ENCODE data around the gene SAC3D1. TPM values are rescaled to one million over a fixed set of nuclear protein-coding genes. Genes with fewer than 3 reads are reported as not detected.

Gene SAC3D1
- total RNA-seq, 1 donor from 2014 or later: 14.3 TPM

DNA sequence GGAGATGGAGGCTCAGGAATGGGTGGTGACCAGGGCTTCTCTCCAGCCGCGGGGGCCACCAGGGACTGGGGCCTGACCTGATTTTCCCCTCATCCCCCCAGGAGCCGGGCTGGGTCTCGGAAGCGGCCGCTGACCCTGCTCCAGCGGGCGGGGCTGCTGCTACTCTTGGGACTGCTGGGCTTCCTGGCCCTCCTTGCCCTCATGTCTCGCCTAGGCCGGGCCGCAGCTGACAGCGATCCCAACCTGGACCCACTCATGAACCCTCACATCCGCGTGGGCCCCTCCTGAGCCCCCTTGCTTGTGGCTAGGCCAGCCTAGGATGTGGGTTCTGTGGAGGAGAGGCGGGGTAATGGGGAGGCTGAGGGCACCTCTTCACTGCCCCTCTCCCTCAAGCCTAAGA lies 46.8 kb downstream of the SAC3D1 start:
- TF ChIP-seq, protein P1, sequence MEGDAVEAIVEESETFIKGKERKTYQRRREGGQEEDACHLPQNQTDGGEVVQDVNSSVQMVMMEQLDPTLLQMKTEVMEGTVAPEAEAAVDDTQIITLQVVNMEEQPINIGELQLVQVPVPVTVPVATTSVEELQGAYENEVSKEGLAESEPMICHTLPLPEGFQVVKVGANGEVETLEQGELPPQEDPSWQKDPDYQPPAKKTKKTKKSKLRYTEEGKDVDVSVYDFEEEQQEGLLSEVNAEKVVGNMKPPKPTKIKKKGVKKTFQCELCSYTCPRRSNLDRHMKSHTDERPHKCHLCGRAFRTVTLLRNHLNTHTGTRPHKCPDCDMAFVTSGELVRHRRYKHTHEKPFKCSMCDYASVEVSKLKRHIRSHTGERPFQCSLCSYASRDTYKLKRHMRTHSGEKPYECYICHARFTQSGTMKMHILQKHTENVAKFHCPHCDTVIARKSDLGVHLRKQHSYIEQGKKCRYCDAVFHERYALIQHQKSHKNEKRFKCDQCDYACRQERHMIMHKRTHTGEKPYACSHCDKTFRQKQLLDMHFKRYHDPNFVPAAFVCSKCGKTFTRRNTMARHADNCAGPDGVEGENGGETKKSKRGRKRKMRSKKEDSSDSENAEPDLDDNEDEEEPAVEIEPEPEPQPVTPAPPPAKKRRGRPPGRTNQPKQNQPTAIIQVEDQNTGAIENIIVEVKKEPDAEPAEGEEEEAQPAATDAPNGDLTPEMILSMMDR (IDR thresholded peaks at IDR 0.05): no peak
- Mint-ChIP-seq H3K4me1 (ENCODE audit: low read depth) (peaks cover 28% of the 10 kb centered on the region), H3K27me3 (ENCODE audit: low read depth) (no peaks in the 10 kb centered on the region), H3K4me3 (ENCODE audit: unreplicated experiment) (no peak overlapping the region), H3K36me3 (ENCODE audit: low read depth) (peaks cover 23% of the 10 kb centered on the region), H3K9me3 (ENCODE audit: low read depth) (no peaks in the 10 kb centered on the region), H3K27ac (ENCODE audit: unreplicated experiment) (no peak overlapping the region)
- DNase-seq (ENCODE audit: low spot score): no peak

DNA sequence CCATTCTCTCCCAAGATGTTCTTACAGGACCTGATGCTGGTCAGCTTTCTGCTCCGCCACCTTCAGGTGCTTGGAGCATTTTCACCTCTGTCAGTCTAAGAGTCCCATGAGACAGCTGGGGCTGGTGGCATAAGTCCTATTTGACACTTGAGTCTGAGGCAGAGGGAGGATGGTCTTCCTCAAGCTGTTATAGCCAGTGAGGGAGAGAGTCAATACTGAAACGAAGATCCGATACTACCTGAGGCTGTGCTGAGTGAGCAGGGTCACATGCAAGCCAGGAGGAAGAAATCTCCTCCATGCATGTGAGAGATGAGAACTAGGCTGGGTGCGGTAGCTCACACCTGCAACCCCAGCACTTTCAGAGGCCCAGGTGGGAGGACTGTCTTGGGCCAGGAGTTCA lies 48.6 kb downstream of the SAC3D1 start:
- DNase-seq (ENCODE audit: low spot score): no peak
- H3K27ac Mint-ChIP-seq (ENCODE audit: unreplicated experiment): no peak overlapping the region
- H3K36me3 Mint-ChIP-seq (ENCODE audit: low read depth): peaks cover 23% of the 10 kb centered on the region
- H3K4me1 Mint-ChIP-seq (ENCODE audit: low read depth): peaks cover 13% of the 10 kb centered on the region
- TF ChIP-seq, protein P1 (IDR thresholded peaks at IDR 0.05): no peak
- H3K9me3 Mint-ChIP-seq (ENCODE audit: low read depth): no peaks in the 10 kb centered on the region
- no peaks in the 10 kb centered on the region for H3K27me3 Mint-ChIP-seq (ENCODE audit: low read depth)
- no peak overlapping the region for H3K4me3 Mint-ChIP-seq (ENCODE audit: unreplicated experiment)

DNA sequence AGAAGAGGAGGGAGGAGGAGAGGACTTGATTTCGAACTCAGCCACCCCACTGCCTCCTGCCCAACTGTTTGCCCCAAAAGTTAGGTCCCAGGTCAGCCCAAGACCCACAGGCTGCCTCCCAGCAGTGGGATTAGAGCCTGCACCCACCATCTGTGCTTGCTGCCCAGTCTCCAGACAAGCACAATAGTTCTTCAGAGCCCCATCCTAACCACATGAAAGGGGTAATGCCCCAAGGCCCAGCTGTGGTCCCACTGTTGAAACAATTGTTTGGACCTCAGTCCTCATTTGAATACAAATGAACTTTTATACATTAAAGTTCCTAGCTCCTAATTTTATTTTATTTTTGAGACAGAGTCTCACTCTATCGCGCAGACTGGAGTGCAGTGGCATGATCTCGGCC lies 49.6 kb downstream of the SAC3D1 start:
- TF ChIP-seq, protein P1 (IDR thresholded peaks at IDR 0.05): no peak
- Mint-ChIP-seq H3K4me1 (ENCODE audit: low read depth) (peaks cover 4% of the 10 kb centered on the region), H3K9me3 (ENCODE audit: low read depth) (no peaks in the 10 kb centered on the region), H3K36me3 (ENCODE audit: low read depth) (peaks cover 22% of the 10 kb centered on the region), H3K4me3 (ENCODE audit: unreplicated experiment) (no peak overlapping the region), H3K27me3 (ENCODE audit: low read depth) (no peaks in the 10 kb centered on the region), H3K27ac (ENCODE audit: unreplicated experiment) (no peak overlapping the region)
- DNase-seq (ENCODE audit: low spot score): no peak

Small RNA genes lying within 50 kb of the gene (microRNA-seq; reads per million reads assigned to microRNA genes)
- not detected for gene MIR6879 (ENCODE audit: borderline number of aligned reads)

Other genes starting within 250 kb of the SAC3D1 start
- 11.3 to 17.8 TPM (median 13.4 TPM) in 3 replicates for gene MAP4K2, start 238.0 kb upstream of the SAC3D1 start, total RNA-seq
- gene MEN1, start 230.7 kb upstream of the SAC3D1 start, total RNA-seq: 19.5 to 26.4 TPM (median 20.4 TPM) in 3 replicates
- gene CDC42BPG, start 196.6 kb upstream of the SAC3D1 start, total RNA-seq: 0.17 to 0.46 TPM (median 0.35 TPM) in 3 replicates
- 78.9 to 129 TPM (median 111 TPM) in 3 replicates for gene EHD1, start 162.6 kb upstream of the SAC3D1 start, total RNA-seq
- 15.2 to 21.9 TPM (median 16.3 TPM) in 3 replicates for gene ATG2A, start 124.0 kb upstream of the SAC3D1 start, total RNA-seq
- gene PPP2R5B, start 116.5 kb upstream of the SAC3D1 start, total RNA-seq: 21.7 to 33.2 TPM (median 29.3 TPM) in 3 replicates
- gene GPHA2, start 105.3 kb upstream of the SAC3D1 start, total RNA-seq: not detected in 3 replicates
- not detected in 3 replicates for gene MAJIN, start 69.1 kb upstream of the SAC3D1 start, total RNA-seq
- not detected in 3 replicates for gene BATF2, start 44.2 kb upstream of the SAC3D1 start, total RNA-seq
- 80.1 to 85.5 TPM (median 83.7 TPM) in 3 replicates for gene ARL2, start 27.1 kb upstream of the SAC3D1 start, total RNA-seq
- gene SNX15, start 13.8 kb upstream of the SAC3D1 start, total RNA-seq: 21.0 to 26.1 TPM (median 24.9 TPM) in 3 replicates
- gene NAALADL1, start 17.3 kb downstream of the SAC3D1 start, total RNA-seq: not detected in 3 replicates
- 5.5 to 11.4 TPM (median 6.3 TPM) in 3 replicates for gene CDCA5, start 42.8 kb downstream of the SAC3D1 start, total RNA-seq
- gene ZFPL1, start 43.0 kb downstream of the SAC3D1 start, total RNA-seq: 48.9 to 53.3 TPM (median 50.0 TPM) in 3 replicates
- 72.8 to 94.0 TPM (median 73.4 TPM) in 3 replicates for gene VPS51, start 55.0 kb downstream of the SAC3D1 start, total RNA-seq
- gene TM7SF2, start 70.7 kb downstream of the SAC3D1 start, total RNA-seq: 10.3 to 14.4 TPM (median 10.7 TPM) in 3 replicates
- 7.9 to 8.7 TPM (median 7.9 TPM) in 3 replicates for gene ZNHIT2, start 76.5 kb downstream of the SAC3D1 start, total RNA-seq
- gene FAU, start 80.9 kb downstream of the SAC3D1 start, total RNA-seq: 506 to 669 TPM (median 519 TPM) in 3 replicates
- 37.2 to 43.2 TPM (median 40.5 TPM) in 3 replicates for gene MRPL49, start 81.1 kb downstream of the SAC3D1 start, total RNA-seq
- 47.5 to 53.5 TPM (median 49.2 TPM) in 3 replicates for gene SYVN1, start 93.3 kb downstream of the SAC3D1 start, total RNA-seq
- not detected in 3 replicates for gene SPDYC, start 129.0 kb downstream of the SAC3D1 start, total RNA-seq
- 120 to 130 TPM (median 127 TPM) in 3 replicates for gene CAPN1, start 140.7 kb downstream of the SAC3D1 start, total RNA-seq
- 5.7 to 19.0 TPM (median 6.2 TPM) in 3 replicates for gene POLA2, start 220.8 kb downstream of the SAC3D1 start, total RNA-seq

All from chondrocyte (in vitro differentiated cells).